SK-N-SH (cell line): Measurements from ENCODE around the gene SCAI. TPM values are rescaled to one million over a fixed set of nuclear protein-coding genes. Genes with fewer than 3 reads are reported as not detected.

Experiments
- CTCF ChIA-PET: fragments of 300-600, 350-600 bp; formaldehyde crosslinking; extraction: SDS; loops from one replicate; lab custom pipeline; 2021; lab: Yijun Ruan, JAX
- POLR2A ChIA-PET: fragments of 350-600 bp; sonication (Branson Sonifier 250); formaldehyde crosslinking; extraction: SDS; loops from one replicate; lab custom pipeline; 2020; ENCODE audit warnings: antibody characterized with exemption, inconsistent platforms; lab: Yijun Ruan, JAX
- DNase-seq: peaks from one replicate; pipeline ENCODE4 v3.0.0; 2012
- H2AFZ ChIP-seq: fragments of 200-600 bp; sonication (generic); 2 replicates; pipeline ENCODE4 v1.8.1; 2016; ENCODE audit warnings: antibody characterized with exemption, mild to moderate bottlenecking, low read depth
- H3F3A ChIP-seq: fragments of 200-600 bp; sonication (generic); replicated peaks from 2 replicates; pipeline ENCODE3; 2016; ENCODE audit warnings: antibody characterized with exemption, mild to moderate bottlenecking; ENCODE audit not compliant: insufficient read depth
- H3K27ac ChIP-seq, 2 experiments: fragments of 200-500 bp in 1 of 2; fragments of 200-600 bp in 1 of 2; sonication (Bioruptor generic) in 1 of 2; sonication (generic), shearing (Covaris generic) in 1 of 2; 2 replicates each; pipeline versions ENCODE4 v1.5.1 to v1.6.1; 2014 to 2016; ENCODE audit warnings: low read depth in 2 of 2, inconsistent platforms in 1 of 2, low read length in 1 of 2, mild to moderate bottlenecking in 1 of 2, mixed read lengths in 1 of 2
- H3K27me3 ChIP-seq: fragments of 200-600 bp; sonication (generic), shearing (Covaris generic); 2 replicates; pipeline ENCODE4 v1.6.1; 2016; ENCODE audit warnings: mixed run types; ENCODE audit not compliant: insufficient read depth
- H3K36me3 ChIP-seq, 2 experiments: fragments of 200-500 bp in 1 of 2; fragments of 200-600 bp in 1 of 2; sonication (Bioruptor generic) in 1 of 2; sonication (generic) in 1 of 2; replicated peaks in 1 of 2; 2 replicates each; pipeline versions ENCODE3 to v1.5.1; 2014 to 2016; ENCODE audit warnings: low read length in 1 of 2, mild to moderate bottlenecking in 1 of 2; ENCODE audit not compliant: insufficient read depth in 2 of 2, control insufficient read depth in 1 of 2
- H3K4me1 ChIP-seq, 2 experiments: fragments of 200-500 bp in 1 of 2; fragments of 200-600 bp in 1 of 2; sonication (Bioruptor generic) in 1 of 2; sonication (generic), shearing (Covaris generic) in 1 of 2; 2 replicates each; pipeline versions ENCODE4 v1.5.1 to v1.6.1; 2014 to 2016; ENCODE audit warnings: low read depth in 1 of 2, low read length in 1 of 2, mixed run types in 1 of 2; ENCODE audit not compliant: insufficient read depth in 2 of 2, control insufficient read depth in 1 of 2
- H3K4me2 ChIP-seq: fragments of 200-600 bp; sonication (generic), shearing (Covaris generic); 2 replicates; pipeline ENCODE4 v1.6.1; 2017; ENCODE audit warnings: mixed run types
- H3K4me3 ChIP-seq, 2 experiments: fragments of 200-500 bp in 1 of 2; fragments of 200-600 bp in 1 of 2; sonication (Bioruptor generic) in 1 of 2; sonication (generic), shearing (Covaris generic) in 1 of 2; 2 replicates each; pipeline versions ENCODE4 v1.5.1 to v1.8.1; 2014 to 2016; ENCODE audit warnings: low read depth in 2 of 2, inconsistent platforms in 1 of 2, low read length in 1 of 2, mild to moderate bottlenecking in 1 of 2, mixed read lengths in 1 of 2, moderate library complexity in 1 of 2
- H3K79me2 ChIP-seq: fragments of 200-600 bp; sonication (generic); 2 replicates; pipeline ENCODE4 v1.8.1; 2017; ENCODE audit warnings: mild to moderate bottlenecking; ENCODE audit not compliant: insufficient read depth
- H3K9ac ChIP-seq: fragments of 200-600 bp; sonication (generic); 2 replicates; pipeline ENCODE4 v1.6.1; 2017; ENCODE audit warnings: mixed run types
- H3K9me2 ChIP-seq: fragments of 200-600 bp; sonication (generic); 2 replicates; pipeline ENCODE4 v1.6.1; 2017; ENCODE audit warnings: mixed run types
- H3K9me3 ChIP-seq: fragments of 200-600 bp; sonication (generic); 2 replicates; pipeline ENCODE4 v1.6.1; 2017; ENCODE audit warnings: mixed run types, mild to moderate bottlenecking, moderate library complexity
- H4K20me1 ChIP-seq: fragments of 200-600 bp; sonication (generic); 2 replicates; pipeline ENCODE4 v1.6.1; 2017; ENCODE audit warnings: mild to moderate bottlenecking, mixed run types; ENCODE audit not compliant: insufficient read depth
- CHD2 ChIP-seq: fragments of 150-350 bp; IDR thresholded peaks from 2 replicates; pipeline ENCODE4 v1.6.1; 2018; ENCODE audit warnings: low read length; ENCODE audit not compliant: partially characterized antibody
- EP300 ChIP-seq, 2 experiments: IDR thresholded peaks; 2 replicates each; pipeline versions ENCODE4 v1.4.0 to v1.6.1; 2012; ENCODE audit warnings: borderline replicate concordance in 1 of 2, low read depth in 1 of 2, low read length in 1 of 2
- EZH2phosphoT487 ChIP-seq: fragments of 200-600 bp; sonication (generic); IDR thresholded peaks from 2 replicates; pipeline ENCODE4 v1.6.1; 2017; ENCODE audit warnings: low read depth, mixed run types, mild to moderate bottlenecking, antibody characterized with exemption, moderate library complexity, borderline replicate concordance
- FOXJ3 ChIP-seq: sonication (generic); formaldehyde crosslinking; IDR thresholded peaks from 2 replicates; pipeline ENCODE4 v1.5.1; 2020; ENCODE audit warnings: mild to moderate bottlenecking, missing genetic modification reagents
- FOXM1 ChIP-seq: IDR thresholded peaks from 2 replicates; pipeline ENCODE4 v1.4.0; 2012; ENCODE audit warnings: low read depth, mild to moderate bottlenecking
- GABPA ChIP-seq: IDR thresholded peaks from 2 replicates; pipeline ENCODE4 v1.4.0; 2012; ENCODE audit warnings: low read depth, mild to moderate bottlenecking
- JUND ChIP-seq: IDR thresholded peaks from 2 replicates; pipeline ENCODE4 v1.4.0; 2012
- MEF2A ChIP-seq: IDR thresholded peaks from 2 replicates; pipeline ENCODE4 v1.4.0; 2012; ENCODE audit warnings: low read depth, borderline replicate concordance
- NFIC ChIP-seq: IDR thresholded peaks from 2 replicates; pipeline ENCODE4 v1.4.0; 2012; ENCODE audit warnings: borderline replicate concordance
- RAD21 ChIP-seq: IDR thresholded peaks from 2 replicates; pipeline ENCODE4 v1.6.1; 2012; ENCODE audit warnings: mild to moderate bottlenecking, low read length
- RXRA ChIP-seq: IDR thresholded peaks from 2 replicates; pipeline ENCODE4 v1.4.0; 2012; ENCODE audit warnings: low read depth, mild to moderate bottlenecking, borderline replicate concordance
- SIN3A ChIP-seq: IDR thresholded peaks from 2 replicates; pipeline ENCODE4 v1.6.1; 2012; ENCODE audit warnings: low read depth, mild to moderate bottlenecking, low read length, moderate library complexity, borderline replicate concordance
- TCF12 ChIP-seq: IDR thresholded peaks from 2 replicates; pipeline ENCODE4 v1.4.0; 2012
- USF1 ChIP-seq: IDR thresholded peaks from 2 replicates; pipeline ENCODE4 v1.4.0; 2012; ENCODE audit warnings: low read depth, borderline replicate concordance
- USF2 ChIP-seq: fragments of 150-350 bp; IDR thresholded peaks from 2 replicates; pipeline ENCODE4 v1.6.1; 2017; ENCODE audit warnings: antibody characterized with exemption, low read length, low read depth, borderline replicate concordance
- ZBTB33 ChIP-seq: IDR thresholded peaks from 2 replicates; pipeline ENCODE4 v1.4.0; 2012; ENCODE audit warnings: low read depth, borderline replicate concordance
- WGBS: methylation state at CpG from one replicate; pipeline ENCODE4 v1.1.6; 2017; ENCODE audit warnings: low lambda C conversion rate; 5-methylcytosine and 5-hydroxymethylcytosine counted together
- polyA plus RNA-seq, 3 experiments: library from polyadenylated mRNA; depleted of rRNA; stranded (reverse); fragments of >200 nt; gene quantifications; 2 replicates each; pipeline ENCODE4 v1.2.3, GENCODE V29; 2012
- TF ChIP-seq, protein P1 (sequence below): IDR thresholded peaks from 2 replicates; pipeline ENCODE4; 2012
- TF ChIP-seq, protein P2 (sequence below): IDR thresholded peaks from 2 replicates; pipeline ENCODE4 v1.6.1; 2012; ENCODE audit warnings: mild to moderate bottlenecking, low read depth, low read length, moderate library complexity

The SCAI gene
- polyA plus RNA-seq, 1 of the 3 experiments (the other 2 are of a cell fraction), result 0.85 TPM

GRCh38 chr9:124947727-124948391 lies 195.5 kb downstream of the SCAI start:
- no peaks in the 10 kb centered on the region for H3F3A ChIP-seq
- H3K79me2 ChIP-seq, result no peaks in the 10 kb centered on the region
- H3K9ac ChIP-seq, result no peak overlapping the region
- DNase-seq, result no peak
- H3K9me3 ChIP-seq, result no peaks in the 10 kb centered on the region
- H3K36me3 ChIP-seq, result no peaks in the 10 kb centered on the region
- no peak overlapping the region for H3K4me3 ChIP-seq
- no peak overlapping the region for H3K27ac ChIP-seq
- TF ChIP-seq USF2, result no peak
- no peak for TF ChIP-seq EP300 (IDR thresholded peaks at IDR 0.05; ENCODE audit: borderline replicate concordance in 1 of 2, low read depth in 1 of 2, low read length in 1 of 2)
- TF ChIP-seq FOXM1, result no peak
- TF ChIP-seq RXRA, result no peak
- TF ChIP-seq TCF12, result no peak
- TF ChIP-seq MEF2A, result no peak
- no peak for TF ChIP-seq GABPA
- no peak for TF ChIP-seq RAD21
- no peak for TF ChIP-seq FOXJ3
- no peak for TF ChIP-seq JUND
- TF ChIP-seq, protein P1, sequence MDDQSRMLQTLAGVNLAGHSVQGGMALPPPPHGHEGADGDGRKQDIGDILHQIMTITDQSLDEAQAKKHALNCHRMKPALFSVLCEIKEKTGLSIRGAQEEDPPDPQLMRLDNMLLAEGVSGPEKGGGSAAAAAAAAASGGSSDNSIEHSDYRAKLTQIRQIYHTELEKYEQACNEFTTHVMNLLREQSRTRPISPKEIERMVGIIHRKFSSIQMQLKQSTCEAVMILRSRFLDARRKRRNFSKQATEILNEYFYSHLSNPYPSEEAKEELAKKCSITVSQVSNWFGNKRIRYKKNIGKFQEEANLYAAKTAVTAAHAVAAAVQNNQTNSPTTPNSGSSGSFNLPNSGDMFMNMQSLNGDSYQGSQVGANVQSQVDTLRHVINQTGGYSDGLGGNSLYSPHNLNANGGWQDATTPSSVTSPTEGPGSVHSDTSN, result no peak
- no peak for TF ChIP-seq USF1
- no peak for TF ChIP-seq SIN3A
- no peak for TF ChIP-seq NFIC
- no peak for TF ChIP-seq EZH2phosphoT487
- H4K20me1 ChIP-seq, result no peaks in the 10 kb centered on the region
- no peaks in the 10 kb centered on the region for H3K4me1 ChIP-seq
- ChIA-PET POLR2A (no interaction called here), CTCF (interaction anchor here (1.3 to 2.0 kb wide), 2 partner anchors 176 to 196 kb away, joined by 3 to 8 read pairs; partner anchors contain the start of gene SCAI)
- no peak overlapping the region for H3K4me2 ChIP-seq
- H3K9me2 ChIP-seq, result no peaks in the 10 kb centered on the region
- no peak overlapping the region for H2AFZ ChIP-seq
- no peaks in the 10 kb centered on the region for H3K27me3 ChIP-seq
- whole genome bisulfite sequencing, result 77% methylated on average over 5 of the region's 5 CpGs

DNA sequence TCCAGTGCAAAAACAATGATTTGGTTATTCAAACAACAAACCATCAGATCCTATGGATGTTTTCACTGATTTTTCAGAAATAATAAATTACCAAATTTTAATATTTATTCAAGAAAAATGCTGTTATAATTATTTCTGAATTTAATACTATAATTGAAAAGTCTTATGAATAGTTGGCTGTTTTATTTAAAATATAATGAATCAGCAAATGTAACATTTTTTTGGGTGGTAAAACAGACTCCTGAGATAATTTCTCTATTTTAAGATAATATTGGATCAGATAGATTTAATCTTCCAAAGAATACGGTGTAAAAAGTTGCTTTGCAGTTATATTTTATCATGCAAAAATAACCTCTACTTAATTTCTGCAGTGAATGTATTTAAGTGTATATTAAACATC lies 197.2 kb downstream of the SCAI start:
- 79% methylated on average over 1 of the region's 1 CpG for WGBS
- peaks cover 4 to 6% of the 10 kb centered on the region in 2 experiments; a peak in 1 of 4 replicates for H3K4me1 ChIP-seq

More for the DNA sequence above, 197.2 kb downstream of the SCAI start:
- H3K79me2 ChIP-seq, result peaks cover 8% of the 10 kb centered on the region
- no peaks in the 10 kb centered on the region for H3K36me3 ChIP-seq
- H3K27ac ChIP-seq, result no peak overlapping the region
- no peaks in the 10 kb centered on the region for H3K9me2 ChIP-seq
- TF ChIP-seq CHD2 (no peak), RXRA (no peak), ZBTB33 (no peak), NFIC (no peak)
- TF ChIP-seq, protein P2, sequence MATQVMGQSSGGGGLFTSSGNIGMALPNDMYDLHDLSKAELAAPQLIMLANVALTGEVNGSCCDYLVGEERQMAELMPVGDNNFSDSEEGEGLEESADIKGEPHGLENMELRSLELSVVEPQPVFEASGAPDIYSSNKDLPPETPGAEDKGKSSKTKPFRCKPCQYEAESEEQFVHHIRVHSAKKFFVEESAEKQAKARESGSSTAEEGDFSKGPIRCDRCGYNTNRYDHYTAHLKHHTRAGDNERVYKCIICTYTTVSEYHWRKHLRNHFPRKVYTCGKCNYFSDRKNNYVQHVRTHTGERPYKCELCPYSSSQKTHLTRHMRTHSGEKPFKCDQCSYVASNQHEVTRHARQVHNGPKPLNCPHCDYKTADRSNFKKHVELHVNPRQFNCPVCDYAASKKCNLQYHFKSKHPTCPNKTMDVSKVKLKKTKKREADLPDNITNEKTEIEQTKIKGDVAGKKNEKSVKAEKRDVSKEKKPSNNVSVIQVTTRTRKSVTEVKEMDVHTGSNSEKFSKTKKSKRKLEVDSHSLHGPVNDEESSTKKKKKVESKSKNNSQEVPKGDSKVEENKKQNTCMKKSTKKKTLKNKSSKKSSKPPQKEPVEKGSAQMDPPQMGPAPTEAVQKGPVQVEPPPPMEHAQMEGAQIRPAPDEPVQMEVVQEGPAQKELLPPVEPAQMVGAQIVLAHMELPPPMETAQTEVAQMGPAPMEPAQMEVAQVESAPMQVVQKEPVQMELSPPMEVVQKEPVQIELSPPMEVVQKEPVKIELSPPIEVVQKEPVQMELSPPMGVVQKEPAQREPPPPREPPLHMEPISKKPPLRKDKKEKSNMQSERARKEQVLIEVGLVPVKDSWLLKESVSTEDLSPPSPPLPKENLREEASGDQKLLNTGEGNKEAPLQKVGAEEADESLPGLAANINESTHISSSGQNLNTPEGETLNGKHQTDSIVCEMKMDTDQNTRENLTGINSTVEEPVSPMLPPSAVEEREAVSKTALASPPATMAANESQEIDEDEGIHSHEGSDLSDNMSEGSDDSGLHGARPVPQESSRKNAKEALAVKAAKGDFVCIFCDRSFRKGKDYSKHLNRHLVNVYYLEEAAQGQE, result no peak
- no peaks in the 10 kb centered on the region for H4K20me1 ChIP-seq
- H2AFZ ChIP-seq, result no peak overlapping the region
- ChIA-PET CTCF (no interaction called here), POLR2A (no interaction called here)
- no peak overlapping the region for H3K4me3 ChIP-seq
- DNase-seq, result no peak
- no peak overlapping the region for H3K4me2 ChIP-seq
- no peaks in the 10 kb centered on the region for H3K9me3 ChIP-seq
- no peak overlapping the region for H3K9ac ChIP-seq
- peaks cover 17% of the 10 kb centered on the region for H3F3A ChIP-seq
- H3K27me3 ChIP-seq, result no peaks in the 10 kb centered on the region
